ENCODE results near the gene ITGAX.

DNA sequence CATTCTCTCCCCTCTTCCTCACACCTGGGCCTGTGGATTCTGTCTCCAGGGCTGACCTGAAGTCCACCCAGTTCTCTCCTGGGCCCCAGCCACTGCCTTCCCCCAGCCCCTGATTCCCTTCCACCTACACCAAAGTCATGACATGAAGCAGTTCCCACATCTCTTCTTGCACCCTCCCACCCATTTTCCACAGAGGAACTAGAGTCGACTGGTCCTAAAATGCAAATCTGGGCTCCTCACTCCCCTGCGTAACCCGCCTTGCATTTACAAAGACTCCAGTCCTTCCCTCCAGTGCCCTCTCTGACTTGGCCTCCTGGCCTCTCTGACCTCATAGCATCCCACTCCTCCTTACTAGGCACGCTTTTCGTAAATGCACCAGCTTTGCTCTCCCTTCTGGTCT lies 58.4 kb downstream of the ITGAX start:
- TF ChIP-seq, protein P1, sequence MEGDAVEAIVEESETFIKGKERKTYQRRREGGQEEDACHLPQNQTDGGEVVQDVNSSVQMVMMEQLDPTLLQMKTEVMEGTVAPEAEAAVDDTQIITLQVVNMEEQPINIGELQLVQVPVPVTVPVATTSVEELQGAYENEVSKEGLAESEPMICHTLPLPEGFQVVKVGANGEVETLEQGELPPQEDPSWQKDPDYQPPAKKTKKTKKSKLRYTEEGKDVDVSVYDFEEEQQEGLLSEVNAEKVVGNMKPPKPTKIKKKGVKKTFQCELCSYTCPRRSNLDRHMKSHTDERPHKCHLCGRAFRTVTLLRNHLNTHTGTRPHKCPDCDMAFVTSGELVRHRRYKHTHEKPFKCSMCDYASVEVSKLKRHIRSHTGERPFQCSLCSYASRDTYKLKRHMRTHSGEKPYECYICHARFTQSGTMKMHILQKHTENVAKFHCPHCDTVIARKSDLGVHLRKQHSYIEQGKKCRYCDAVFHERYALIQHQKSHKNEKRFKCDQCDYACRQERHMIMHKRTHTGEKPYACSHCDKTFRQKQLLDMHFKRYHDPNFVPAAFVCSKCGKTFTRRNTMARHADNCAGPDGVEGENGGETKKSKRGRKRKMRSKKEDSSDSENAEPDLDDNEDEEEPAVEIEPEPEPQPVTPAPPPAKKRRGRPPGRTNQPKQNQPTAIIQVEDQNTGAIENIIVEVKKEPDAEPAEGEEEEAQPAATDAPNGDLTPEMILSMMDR (IDR thresholded peaks at IDR 0.05): no peak
- TF ChIP-seq POLR2A (IDR thresholded peaks at IDR 0.05): no peak
